Neural cell (in vitro differentiated cells): ENCODE results near the gene COLQ. TPM values are rescaled to one million over a fixed set of nuclear protein-coding genes. Genes with fewer than 3 reads are reported as not detected.

Experiments used
- H2AFZ ChIP-seq: fragments of 200-600, 300-800 bp; sonication (generic), shearing (Covaris generic); 2 replicates; pipeline ENCODE4 v1.6.0; 2014; ENCODE audit warnings: low read depth, mild to moderate bottlenecking, antibody characterized with exemption, low read length, moderate library complexity
- H3F3A ChIP-seq: fragments of 200-600 bp; shearing (Covaris generic); 2 replicates; pipeline ENCODE4 v1.6.1; 2016; ENCODE audit warnings: mild to moderate bottlenecking, moderate library complexity, mixed read lengths, antibody characterized with exemption, low read length; ENCODE audit not compliant: insufficient read depth, poor library complexity, severe bottlenecking
- H3K27ac ChIP-seq: fragments of 200-600, 300-800 bp; sonication (generic), shearing (Covaris generic); 2 replicates; pipeline ENCODE4 v1.5.1; 2014; ENCODE audit warnings: mild to moderate bottlenecking, low read length, moderate library complexity
- H3K27me3 ChIP-seq: fragments of 300-800, 200-600 bp; sonication (generic), shearing (Covaris generic); 2 replicates; pipeline ENCODE4 v1.6.0; 2014; ENCODE audit warnings: mild to moderate bottlenecking, low read depth, low read length, moderate library complexity; ENCODE audit not compliant: insufficient read depth
- H3K36me3 ChIP-seq: fragments of 300-800, 200-600 bp; sonication (generic), shearing (Covaris generic); 2 replicates; pipeline ENCODE4 v1.5.1; 2014; ENCODE audit warnings: mild to moderate bottlenecking, antibody characterized with exemption, low read length, moderate library complexity; ENCODE audit not compliant: insufficient read depth
- H3K4me2 ChIP-seq: fragments of 300-800, 200-600 bp; sonication (generic), shearing (Covaris generic); 2 replicates; pipeline ENCODE4 v1.6.0; 2014; ENCODE audit warnings: mild to moderate bottlenecking, low read length
- H3K4me3 ChIP-seq: fragments of 300-800, 200-600 bp; sonication (generic), shearing (Covaris generic); 2 replicates; pipeline ENCODE4 v1.5.1; 2014; ENCODE audit warnings: mild to moderate bottlenecking, low read length, moderate library complexity
- H3K79me2 ChIP-seq: fragments of 200-600 bp; shearing (Covaris generic); replicated peaks from 2 replicates; pipeline ENCODE4 v1.6.0; 2014; ENCODE audit warnings: mild to moderate bottlenecking, low read length, moderate library complexity; ENCODE audit not compliant: insufficient read depth
- H3K9ac ChIP-seq: fragments of 300-800, 200-600 bp; sonication (generic), shearing (Covaris generic); 2 replicates; pipeline ENCODE4 v1.6.1; 2016; ENCODE audit warnings: mild to moderate bottlenecking, low read length, mixed read lengths
- H3K9me2 ChIP-seq: fragments of 200-600 bp; shearing (Covaris generic); 2 replicates; pipeline ENCODE4 v1.6.1; 2016; ENCODE audit warnings: mild to moderate bottlenecking, low read length, mixed read lengths; ENCODE audit not compliant: insufficient read depth
- H3K9me3 ChIP-seq: fragments of 200-600, 300-800 bp; sonication (generic), shearing (Covaris generic); 2 replicates; pipeline ENCODE4 v1.6.1; 2016; ENCODE audit warnings: mild to moderate bottlenecking, mixed run types, low read length, moderate library complexity, mixed read lengths
- H4K20me1 ChIP-seq: fragments of 200-600 bp; shearing (Covaris generic); 2 replicates; pipeline ENCODE4 v1.6.1; 2016; ENCODE audit warnings: mild to moderate bottlenecking, mixed run types; ENCODE audit not compliant: insufficient read depth
- EP300 ChIP-seq: fragments of 450-650 bp; conservative IDR thresholded peaks from 2 replicates; pipeline ENCODE4 v1.6.1; 2014; ENCODE audit warnings: antibody characterized with exemption, mild to moderate bottlenecking, moderate library complexity; ENCODE audit not compliant: poor library complexity, severe bottlenecking
- EZH2 ChIP-seq: fragments of 200-600, 300-800 bp; shearing (Covaris generic), sonication (generic); IDR thresholded peaks from 2 replicates; pipeline ENCODE4 v1.6.1; 2014; ENCODE audit warnings: antibody characterized with exemption, low read length, borderline replicate concordance, mild to moderate bottlenecking; ENCODE audit not compliant: insufficient read depth, poor library complexity, severe bottlenecking
- MXI1 ChIP-seq: fragments of 450-650 bp; conservative IDR thresholded peaks from 2 replicates; pipeline ENCODE4 v1.6.1; 2014; ENCODE audit warnings: antibody characterized with exemption, mild to moderate bottlenecking; ENCODE audit not compliant: poor library complexity, severe bottlenecking
- POLR2AphosphoS5 ChIP-seq: IDR thresholded peaks from 2 replicates; pipeline ENCODE4 v1.6.1; 2012
- RAD21 ChIP-seq: fragments of 450-650 bp; conservative IDR thresholded peaks from 2 replicates; pipeline ENCODE4 v1.6.1; 2014; ENCODE audit warnings: antibody characterized with exemption, mild to moderate bottlenecking, moderate library complexity
- SMC3 ChIP-seq: fragments of 450-650 bp; conservative IDR thresholded peaks from 2 replicates; pipeline ENCODE4 v1.6.1; 2014; ENCODE audit warnings: antibody characterized with exemption, mild to moderate bottlenecking, moderate library complexity; ENCODE audit not compliant: poor library complexity
- TAF1 ChIP-seq: IDR thresholded peaks from 2 replicates; pipeline ENCODE4 v1.6.1; 2012; ENCODE audit warnings: low read depth
- polyA plus RNA-seq: library from polyadenylated mRNA; depleted of rRNA; stranded (reverse); fragments of >200 nt; gene quantifications from 2 replicates; pipeline ENCODE4 v1.2.3, GENCODE V29; 2014
- TF ChIP-seq, protein P1 (sequence below): fragments of 450-650 bp; IDR thresholded peaks from 2 replicates; pipeline ENCODE4 v1.5.1; 2014; ENCODE audit warnings: antibody characterized with exemption, mild to moderate bottlenecking, moderate library complexity; ENCODE audit not compliant: poor library complexity, severe bottlenecking
- TF ChIP-seq, protein P2 (sequence below): IDR thresholded peaks from 2 replicates; pipeline ENCODE4 v1.6.1; 2012; ENCODE audit warnings: borderline replicate concordance

COLQ gene
- polyA plus RNA-seq, 1 donor from 2014 or later, result 9.5 TPM

DNA sequence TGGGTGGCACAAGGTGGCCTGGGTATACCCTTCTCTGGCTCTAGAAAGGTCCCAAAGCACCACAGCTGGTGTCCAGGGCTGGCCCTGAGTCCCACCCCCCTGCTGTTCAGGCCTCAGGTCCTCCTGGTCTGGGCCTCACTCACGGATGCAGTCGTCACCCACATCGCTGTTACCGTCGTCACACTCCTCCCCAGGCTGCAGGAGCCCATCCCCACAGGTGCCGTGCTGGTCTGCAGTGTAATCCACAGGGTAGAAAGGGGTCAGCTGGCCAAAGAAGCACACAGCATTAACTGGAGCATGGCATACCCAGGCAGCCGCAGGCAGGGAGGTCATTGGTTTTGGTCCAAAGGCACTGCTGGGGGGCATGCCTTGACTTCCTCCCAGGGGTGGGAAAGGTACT is 65.8 kb downstream of the COLQ start:
- Histone ChIP-seq H3K9me2 (no peaks in the 10 kb centered on the region), H4K20me1 (no peaks in the 10 kb centered on the region), H3K27ac (no peak overlapping the region), H2AFZ (no peak overlapping the region), H3K36me3 (no peaks in the 10 kb centered on the region), H3K79me2 (no peaks in the 10 kb centered on the region), H3K4me2 (no peak overlapping the region), H3K4me3 (no peak overlapping the region), H3K27me3 (no peaks in the 10 kb centered on the region), H3K9ac (no peak overlapping the region), H3F3A (no peaks in the 10 kb centered on the region), H3K9me3 (no peaks in the 10 kb centered on the region)
- TF ChIP-seq MXI1 (no peak), TAF1 (no peak)
- TF ChIP-seq, protein P1, sequence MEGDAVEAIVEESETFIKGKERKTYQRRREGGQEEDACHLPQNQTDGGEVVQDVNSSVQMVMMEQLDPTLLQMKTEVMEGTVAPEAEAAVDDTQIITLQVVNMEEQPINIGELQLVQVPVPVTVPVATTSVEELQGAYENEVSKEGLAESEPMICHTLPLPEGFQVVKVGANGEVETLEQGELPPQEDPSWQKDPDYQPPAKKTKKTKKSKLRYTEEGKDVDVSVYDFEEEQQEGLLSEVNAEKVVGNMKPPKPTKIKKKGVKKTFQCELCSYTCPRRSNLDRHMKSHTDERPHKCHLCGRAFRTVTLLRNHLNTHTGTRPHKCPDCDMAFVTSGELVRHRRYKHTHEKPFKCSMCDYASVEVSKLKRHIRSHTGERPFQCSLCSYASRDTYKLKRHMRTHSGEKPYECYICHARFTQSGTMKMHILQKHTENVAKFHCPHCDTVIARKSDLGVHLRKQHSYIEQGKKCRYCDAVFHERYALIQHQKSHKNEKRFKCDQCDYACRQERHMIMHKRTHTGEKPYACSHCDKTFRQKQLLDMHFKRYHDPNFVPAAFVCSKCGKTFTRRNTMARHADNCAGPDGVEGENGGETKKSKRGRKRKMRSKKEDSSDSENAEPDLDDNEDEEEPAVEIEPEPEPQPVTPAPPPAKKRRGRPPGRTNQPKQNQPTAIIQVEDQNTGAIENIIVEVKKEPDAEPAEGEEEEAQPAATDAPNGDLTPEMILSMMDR, result no peak

DNA sequence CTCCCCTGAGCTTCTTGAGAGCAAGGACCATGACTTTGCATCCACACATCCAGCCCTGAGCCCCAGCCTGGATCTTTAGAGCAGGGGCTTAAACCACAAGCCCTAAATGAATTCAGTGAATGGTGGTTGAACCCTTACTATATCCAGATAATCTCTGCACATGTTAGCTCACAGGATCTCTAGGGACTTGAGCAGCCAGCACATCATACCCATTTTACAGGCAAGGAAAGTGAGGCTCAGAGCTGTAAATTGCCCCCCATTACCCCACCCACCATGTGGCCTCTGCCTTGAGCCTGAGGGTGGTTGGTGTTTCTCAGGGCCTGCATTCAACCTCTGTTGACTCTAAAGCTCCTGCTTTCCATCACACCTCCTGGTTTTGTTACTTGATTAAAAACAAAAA is 66.5 kb downstream of the COLQ start:
- Histone ChIP-seq H3K4me2 (no peak overlapping the region), H3K79me2 (no peaks in the 10 kb centered on the region), H3K27me3 (no peaks in the 10 kb centered on the region), H3K9me3 (no peaks in the 10 kb centered on the region), H3K9ac (no peak overlapping the region), H3F3A (no peaks in the 10 kb centered on the region), H3K9me2 (no peaks in the 10 kb centered on the region), H3K4me3 (no peak overlapping the region), H2AFZ (no peak overlapping the region), H4K20me1 (no peaks in the 10 kb centered on the region), H3K36me3 (no peaks in the 10 kb centered on the region), H3K27ac (no peak overlapping the region)
- TF ChIP-seq EZH2, result no peak

DNA sequence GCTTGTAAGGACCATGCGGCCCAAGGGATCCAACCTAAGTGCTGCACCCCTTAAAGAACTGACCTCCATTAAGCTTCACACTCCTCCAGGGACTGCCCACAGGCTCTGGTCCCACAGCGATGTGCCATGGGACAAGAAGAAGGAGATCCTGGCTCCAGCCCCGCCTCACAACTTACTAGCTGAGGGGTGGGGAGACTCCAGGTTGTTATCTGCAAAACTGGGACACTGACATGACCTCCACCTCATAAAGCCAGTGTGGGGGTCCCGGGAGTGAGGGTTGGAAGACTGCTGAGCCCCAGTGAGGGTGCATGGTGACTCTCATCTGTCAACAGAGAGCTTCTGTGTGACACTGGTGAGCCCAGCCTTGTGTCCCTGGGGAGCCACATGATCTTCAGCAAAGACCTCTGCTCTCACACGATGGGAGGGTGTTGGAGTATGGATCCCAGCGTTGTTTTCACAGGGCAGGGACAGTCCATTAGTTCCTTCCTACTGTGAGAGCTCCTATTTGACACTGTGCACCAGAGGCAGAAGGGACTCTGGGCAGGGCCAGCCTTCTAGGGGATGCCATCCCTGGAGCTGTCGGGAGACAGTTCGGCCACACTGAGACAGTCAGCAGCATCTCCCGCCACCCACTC is 67.4 kb downstream of the COLQ start:
- Histone ChIP-seq H3K27me3 (no peaks in the 10 kb centered on the region), H3K9me2 (no peaks in the 10 kb centered on the region), H2AFZ (no peak overlapping the region), H3K9ac (no peak overlapping the region), H3K4me3 (no peak overlapping the region), H4K20me1 (no peaks in the 10 kb centered on the region), H3K9me3 (no peaks in the 10 kb centered on the region), H3K4me2 (no peak overlapping the region), H3K79me2 (no peaks in the 10 kb centered on the region), H3K27ac (no peak overlapping the region), H3K36me3 (no peaks in the 10 kb centered on the region), H3F3A (no peaks in the 10 kb centered on the region)
- TF ChIP-seq EZH2 (no peak), EP300 (no peak), TAF1 (no peak), RAD21 (no peak), POLR2AphosphoS5 (no peak), MXI1 (no peak), SMC3 (no peak)
- TF ChIP-seq, protein P1, result no peak
- TF ChIP-seq, protein P2, sequence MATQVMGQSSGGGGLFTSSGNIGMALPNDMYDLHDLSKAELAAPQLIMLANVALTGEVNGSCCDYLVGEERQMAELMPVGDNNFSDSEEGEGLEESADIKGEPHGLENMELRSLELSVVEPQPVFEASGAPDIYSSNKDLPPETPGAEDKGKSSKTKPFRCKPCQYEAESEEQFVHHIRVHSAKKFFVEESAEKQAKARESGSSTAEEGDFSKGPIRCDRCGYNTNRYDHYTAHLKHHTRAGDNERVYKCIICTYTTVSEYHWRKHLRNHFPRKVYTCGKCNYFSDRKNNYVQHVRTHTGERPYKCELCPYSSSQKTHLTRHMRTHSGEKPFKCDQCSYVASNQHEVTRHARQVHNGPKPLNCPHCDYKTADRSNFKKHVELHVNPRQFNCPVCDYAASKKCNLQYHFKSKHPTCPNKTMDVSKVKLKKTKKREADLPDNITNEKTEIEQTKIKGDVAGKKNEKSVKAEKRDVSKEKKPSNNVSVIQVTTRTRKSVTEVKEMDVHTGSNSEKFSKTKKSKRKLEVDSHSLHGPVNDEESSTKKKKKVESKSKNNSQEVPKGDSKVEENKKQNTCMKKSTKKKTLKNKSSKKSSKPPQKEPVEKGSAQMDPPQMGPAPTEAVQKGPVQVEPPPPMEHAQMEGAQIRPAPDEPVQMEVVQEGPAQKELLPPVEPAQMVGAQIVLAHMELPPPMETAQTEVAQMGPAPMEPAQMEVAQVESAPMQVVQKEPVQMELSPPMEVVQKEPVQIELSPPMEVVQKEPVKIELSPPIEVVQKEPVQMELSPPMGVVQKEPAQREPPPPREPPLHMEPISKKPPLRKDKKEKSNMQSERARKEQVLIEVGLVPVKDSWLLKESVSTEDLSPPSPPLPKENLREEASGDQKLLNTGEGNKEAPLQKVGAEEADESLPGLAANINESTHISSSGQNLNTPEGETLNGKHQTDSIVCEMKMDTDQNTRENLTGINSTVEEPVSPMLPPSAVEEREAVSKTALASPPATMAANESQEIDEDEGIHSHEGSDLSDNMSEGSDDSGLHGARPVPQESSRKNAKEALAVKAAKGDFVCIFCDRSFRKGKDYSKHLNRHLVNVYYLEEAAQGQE, result no peak
